Transverse colon (tissue), 4 donors: ENCODE data around the gene DDRGK1.
"Not testable (repeated sequence)": the region's sequence is repeated elsewhere in the genome, so short reads cannot be mapped to it uniquely, and the experiment has no call there.

ENCODE experiments used
- EP300 ChIP-seq: sonication (generic); formaldehyde crosslinking; IDR thresholded peaks from one replicate; pipeline ENCODE4 v1.6.1; 2017; ENCODE audit warnings: antibody characterized with exemption, low read depth
- POLR2A ChIP-seq: fragments of 450-650 bp; IDR thresholded peaks from one replicate; pipeline ENCODE4 v1.6.1; 2016; ENCODE audit warnings: antibody characterized with exemption, mild to moderate bottlenecking, moderate library complexity
- POLR2AphosphoS5 ChIP-seq, 3 donors: sonication (generic); formaldehyde crosslinking; IDR thresholded peaks; one replicate each; pipeline ENCODE4 v1.6.1; 2016; ENCODE audit warnings: antibody characterized with exemption in 3 of 3
- TF ChIP-seq, protein P1 (sequence below), 5 experiments: fragments of 200-600 bp in 3 of 5; fragments of 450-650 bp in 2 of 5; sonication (generic) in 3 of 5; IDR thresholded peaks; 1 replicate in 2 of 5; 2 replicates in 3 of 5; pipeline ENCODE4 v1.5.1; 2016 to 2017; ENCODE audit warnings: antibody characterized with exemption in 5 of 5, inconsistent platforms in 3 of 5, mild to moderate bottlenecking in 2 of 5, moderate library complexity in 1 of 5

- TF ChIP-seq, protein P1, sequence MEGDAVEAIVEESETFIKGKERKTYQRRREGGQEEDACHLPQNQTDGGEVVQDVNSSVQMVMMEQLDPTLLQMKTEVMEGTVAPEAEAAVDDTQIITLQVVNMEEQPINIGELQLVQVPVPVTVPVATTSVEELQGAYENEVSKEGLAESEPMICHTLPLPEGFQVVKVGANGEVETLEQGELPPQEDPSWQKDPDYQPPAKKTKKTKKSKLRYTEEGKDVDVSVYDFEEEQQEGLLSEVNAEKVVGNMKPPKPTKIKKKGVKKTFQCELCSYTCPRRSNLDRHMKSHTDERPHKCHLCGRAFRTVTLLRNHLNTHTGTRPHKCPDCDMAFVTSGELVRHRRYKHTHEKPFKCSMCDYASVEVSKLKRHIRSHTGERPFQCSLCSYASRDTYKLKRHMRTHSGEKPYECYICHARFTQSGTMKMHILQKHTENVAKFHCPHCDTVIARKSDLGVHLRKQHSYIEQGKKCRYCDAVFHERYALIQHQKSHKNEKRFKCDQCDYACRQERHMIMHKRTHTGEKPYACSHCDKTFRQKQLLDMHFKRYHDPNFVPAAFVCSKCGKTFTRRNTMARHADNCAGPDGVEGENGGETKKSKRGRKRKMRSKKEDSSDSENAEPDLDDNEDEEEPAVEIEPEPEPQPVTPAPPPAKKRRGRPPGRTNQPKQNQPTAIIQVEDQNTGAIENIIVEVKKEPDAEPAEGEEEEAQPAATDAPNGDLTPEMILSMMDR (IDR thresholded peaks at IDR 0.05): not testable (repeated sequence)
- not testable (repeated sequence) for TF ChIP-seq EP300; POLR2A; POLR2AphosphoS5 (IDR thresholded peaks at IDR 0.05)
These were observed 11.0 kb upstream of the DDRGK1 start for GRCh38 chr20:3215359-3215917.
